Stimulated activated CD8-positive, alpha-beta memory T cell treated with anti-CD3 and anti-CD28 coated beads, Interleukin-2, amount 100 ng/mL, for 48 hours (primary cell): ENCODE data around the gene OCLN.
"Not testable (repeated sequence)": the region's sequence is repeated elsewhere in the genome, so short reads cannot be mapped to it uniquely, and the experiment has no call there.

Source experiments
- DNase-seq, 2 donors: peaks; one replicate each; pipeline ENCODE4 v3.0.0-alpha.2; 2020; ENCODE audit warnings: low read depth in 2 of 2

OCLN gene

DNA sequence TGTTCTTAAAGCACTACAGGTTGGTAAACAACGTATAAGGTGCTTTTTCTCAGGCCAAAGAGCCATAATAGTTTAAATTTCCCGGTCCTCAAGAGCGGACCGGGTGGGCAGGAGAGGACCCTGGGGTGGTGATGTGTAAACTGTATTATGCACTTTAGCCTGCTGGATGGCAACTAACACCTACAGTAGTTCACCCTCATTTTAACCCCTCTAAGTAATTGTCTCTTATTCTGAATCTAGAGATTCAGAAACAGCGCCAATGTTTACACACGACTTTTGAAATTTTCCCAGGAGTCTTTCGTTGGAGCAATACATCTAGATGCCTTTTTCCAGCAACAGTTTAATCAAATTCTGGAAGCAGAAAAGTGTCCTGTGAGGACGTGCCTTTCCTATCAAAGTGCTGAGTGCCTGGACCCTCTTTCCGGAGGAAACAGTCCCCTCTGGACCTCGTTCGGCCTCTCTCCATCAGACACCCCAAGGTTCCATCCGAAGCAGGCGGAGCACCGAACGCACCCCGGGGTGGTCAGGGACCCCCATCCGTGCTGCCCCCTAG, 676 bp upstream of the OCLN start:
- DNase-seq = no peak

DNA sequence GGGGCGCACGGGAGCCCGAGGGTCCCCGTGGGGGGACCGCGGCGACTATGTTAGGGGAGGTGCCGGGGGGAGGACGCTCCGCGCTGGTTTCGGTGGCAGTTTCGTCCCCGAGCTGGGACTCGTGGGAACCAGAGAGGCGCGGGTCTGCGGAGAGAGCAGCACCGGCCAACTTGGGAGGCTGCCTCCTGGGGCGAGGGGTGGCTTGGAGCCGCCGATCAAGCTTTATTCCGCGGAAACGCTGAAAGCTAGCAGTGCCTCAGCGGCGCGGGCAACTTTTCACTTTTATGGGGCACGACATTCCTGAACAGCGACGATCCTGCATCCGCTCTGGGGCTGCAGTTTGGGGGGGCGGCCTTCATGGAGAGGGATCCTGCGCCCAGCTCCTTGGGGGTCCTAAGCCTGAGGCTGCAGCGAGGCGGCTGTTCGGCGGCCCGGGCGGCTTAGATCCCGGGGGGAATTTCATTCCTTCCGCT, 369 bp downstream of the OCLN start:
- peak in 1 of 2 donors; percentile 4 for DNase-seq

DNA sequence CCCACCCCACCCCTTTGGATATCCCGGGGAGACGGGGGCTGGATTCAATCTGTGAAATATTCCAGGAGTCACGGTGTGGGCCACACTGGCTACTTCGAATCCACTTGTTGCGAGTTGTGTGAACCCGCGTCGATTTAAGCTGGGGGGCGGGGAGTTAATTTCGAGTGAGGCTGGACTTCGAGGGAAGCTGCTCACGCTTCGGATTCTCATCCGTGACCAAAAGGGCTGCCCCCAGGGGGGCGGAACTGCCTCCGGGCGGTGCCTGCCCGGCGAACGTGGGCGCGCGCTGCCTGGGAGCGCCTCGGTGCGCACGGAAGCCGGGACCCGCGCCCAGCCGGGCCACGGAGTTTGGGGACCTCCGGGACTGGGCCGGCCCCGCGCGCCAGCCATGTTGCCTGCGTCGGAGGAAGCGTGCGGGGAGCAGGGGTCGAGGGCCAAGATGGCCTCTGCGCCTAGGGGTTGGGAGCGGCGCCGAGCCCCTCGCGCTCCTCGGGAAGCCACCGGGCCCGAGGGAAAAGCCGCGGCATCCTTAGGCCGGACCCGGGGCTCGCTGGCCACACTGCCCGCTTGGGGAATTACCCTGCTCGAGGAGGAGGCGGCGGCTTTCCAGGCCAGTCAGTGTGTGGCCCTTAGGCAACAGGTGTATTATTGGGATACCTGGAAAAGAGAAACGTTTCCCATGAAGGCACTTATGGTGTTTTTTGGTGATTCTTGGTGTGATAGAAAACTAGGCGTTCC, 975 bp downstream of the OCLN start:
- DNase-seq = peak; percentile 1 to 5

DNA sequence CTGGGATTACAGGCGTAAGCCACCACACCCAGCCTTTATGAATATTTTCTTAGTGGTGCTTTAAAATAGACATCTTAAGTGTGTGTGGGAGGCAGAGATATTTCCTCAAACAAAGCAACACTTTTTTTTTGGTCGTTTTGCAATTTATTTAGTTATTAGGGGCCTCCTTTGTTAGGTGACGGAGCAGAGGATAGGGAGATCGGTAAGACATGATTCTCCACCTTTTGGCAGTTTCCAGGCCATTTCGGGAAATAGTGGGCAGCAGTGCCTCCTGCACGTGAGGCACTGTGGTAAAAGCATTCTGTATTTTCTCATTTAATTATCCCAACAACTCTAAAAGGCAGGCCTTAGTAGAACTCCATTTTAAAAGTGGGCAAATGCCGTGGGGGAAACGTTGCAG, 1.9 kb downstream of the OCLN start:
- no peak for DNase-seq

DNA sequence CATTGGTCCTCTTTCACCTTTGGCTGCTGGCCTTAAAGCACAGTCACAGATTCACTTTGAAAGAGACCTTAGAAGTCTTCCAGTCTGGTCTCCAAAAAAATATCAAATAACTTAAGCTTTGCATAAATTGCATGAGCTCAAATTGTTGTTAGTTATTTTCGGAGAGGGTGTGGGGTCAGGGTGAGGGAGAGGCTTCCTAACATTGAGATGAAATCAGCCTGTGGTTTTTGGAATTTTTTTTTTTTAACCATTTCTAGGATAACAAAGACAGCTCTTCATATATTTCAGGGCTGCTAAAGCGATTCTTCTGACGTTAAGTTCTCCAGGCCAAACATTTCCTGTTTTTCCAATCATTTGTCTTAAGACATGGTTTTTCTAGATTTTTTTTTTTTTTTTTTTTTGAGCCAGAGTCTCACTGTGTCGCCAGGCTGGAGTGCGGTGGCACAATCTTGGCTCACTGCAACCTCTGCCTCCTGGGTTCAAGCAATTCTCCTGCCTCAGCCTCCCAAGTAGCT, 4.5 kb downstream of the OCLN start:
- DNase-seq = no peak

DNA sequence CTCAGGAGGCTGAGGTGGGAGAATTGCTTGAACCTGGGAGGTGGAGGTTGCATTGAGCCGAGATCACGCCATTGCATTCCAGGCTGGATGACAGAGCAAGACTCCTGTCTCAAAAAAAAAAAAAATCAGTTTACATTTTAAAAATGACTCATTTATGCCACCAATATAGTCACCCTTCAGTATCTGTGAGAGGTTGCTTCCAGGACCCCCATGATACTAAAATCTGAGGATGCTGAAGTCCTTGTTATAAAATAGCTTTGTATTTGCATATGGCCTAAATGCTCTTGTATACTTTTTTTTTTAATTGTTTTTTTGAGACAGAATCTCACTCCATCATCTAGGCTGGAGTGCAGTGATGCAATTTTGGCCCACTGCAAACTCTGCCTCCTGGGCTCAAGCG, 5.8 kb downstream of the OCLN start:
- no peak for DNase-seq

DNA sequence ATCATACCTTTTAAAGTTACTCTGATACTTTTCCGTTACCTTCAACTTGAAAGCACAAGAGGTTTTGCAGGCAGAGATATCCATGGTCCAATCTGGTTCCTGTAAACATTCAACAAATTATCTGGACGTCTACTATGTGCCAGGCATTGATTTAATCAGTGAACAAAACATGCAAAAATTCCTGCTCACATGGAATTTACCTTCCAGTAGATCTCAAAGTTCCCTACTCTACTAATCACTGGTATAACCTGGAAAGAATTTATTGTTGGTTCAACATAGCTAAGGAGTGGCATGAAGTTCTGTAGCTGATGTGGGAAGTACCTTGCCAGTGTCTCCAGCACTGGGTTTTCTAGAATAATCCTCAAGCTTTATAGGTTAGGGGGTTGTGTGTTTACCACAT, 9.8 kb downstream of the OCLN start:
- no peak for DNase-seq

DNA sequence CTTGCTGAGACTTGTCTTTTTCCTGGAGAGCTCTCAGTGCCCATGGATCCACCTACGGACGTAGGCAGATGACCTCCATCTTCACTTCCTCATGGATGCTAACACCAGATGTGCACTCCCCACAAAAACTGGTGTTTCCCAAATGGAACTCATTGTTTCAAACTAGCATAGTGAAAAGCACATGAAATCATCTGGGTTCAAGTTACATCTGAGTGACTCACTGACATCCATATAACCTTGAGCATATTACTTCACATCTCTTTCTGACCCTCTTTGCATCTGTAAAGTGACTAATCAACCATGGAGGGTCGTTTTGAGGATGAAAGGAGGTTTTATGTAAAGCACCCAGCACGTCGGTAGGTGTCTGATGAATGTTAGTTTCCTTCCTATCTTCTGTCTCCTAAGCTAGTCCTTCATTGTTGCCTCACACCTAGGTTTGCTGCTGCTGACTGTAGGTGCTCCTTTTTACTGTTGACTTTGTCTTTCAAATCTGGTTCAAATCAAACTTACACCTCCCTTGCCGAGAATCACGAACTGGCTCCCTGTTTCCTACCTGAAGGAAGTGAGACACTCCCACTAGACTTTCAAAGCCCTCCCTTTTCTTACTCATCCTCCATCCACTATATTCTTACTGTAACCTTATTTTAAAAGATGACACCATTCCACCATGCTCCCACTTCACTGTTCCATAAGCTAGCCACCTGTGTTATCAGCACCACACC, 10.3 kb downstream of the OCLN start:
- DNase-seq = no peak

DNA sequence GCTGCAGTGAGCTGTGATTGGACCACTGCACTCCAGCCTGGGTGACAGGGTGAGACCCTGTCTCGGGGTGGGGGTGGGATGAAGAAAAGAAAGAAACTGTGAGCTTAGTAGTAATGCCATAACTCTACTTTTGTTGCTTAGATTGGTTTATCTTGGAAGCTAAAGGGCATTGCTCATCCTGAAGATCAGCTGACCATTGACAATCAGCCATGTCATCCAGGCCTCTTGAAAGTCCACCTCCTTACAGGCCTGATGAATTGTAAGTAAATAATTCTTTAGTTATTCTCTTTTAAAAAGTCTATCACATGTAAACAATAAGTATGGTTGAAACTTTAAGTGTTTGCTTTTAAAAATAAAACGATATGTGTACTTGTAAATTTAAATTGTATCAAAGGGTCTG, 11.4 kb downstream of the OCLN start:
- no peak for DNase-seq

DNA sequence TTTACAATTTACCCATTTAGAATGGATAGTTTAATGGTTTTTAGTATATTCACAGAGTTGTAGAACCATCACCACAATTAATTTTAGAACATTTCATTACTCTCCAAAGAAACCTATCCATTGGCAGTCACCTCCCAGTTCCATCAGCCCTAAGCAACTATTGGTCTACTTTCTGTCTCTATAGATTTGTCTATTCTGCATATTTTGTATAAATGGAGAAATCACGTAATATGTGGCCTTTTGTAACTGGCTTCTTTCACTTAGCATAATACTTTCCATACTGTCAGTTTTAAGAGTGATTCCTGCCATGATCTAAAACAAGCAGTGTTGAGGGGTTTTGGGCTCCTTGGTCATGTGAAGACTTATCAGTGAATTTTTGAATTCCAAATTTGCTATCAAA, 12.7 kb downstream of the OCLN start:
- DNase-seq = no peak

DNA sequence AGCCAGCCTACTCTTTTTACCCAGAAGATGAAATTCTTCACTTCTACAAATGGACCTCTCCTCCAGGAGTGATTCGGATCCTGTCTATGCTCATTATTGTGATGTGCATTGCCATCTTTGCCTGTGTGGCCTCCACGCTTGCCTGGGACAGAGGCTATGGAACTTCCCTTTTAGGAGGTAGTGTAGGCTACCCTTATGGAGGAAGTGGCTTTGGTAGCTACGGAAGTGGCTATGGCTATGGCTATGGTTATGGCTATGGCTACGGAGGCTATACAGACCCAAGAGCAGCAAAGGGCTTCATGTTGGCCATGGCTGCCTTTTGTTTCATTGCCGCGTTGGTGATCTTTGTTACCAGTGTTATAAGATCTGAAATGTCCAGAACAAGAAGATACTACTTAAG, 16.6 kb downstream of the OCLN start:
- no peak for DNase-seq

DNA sequence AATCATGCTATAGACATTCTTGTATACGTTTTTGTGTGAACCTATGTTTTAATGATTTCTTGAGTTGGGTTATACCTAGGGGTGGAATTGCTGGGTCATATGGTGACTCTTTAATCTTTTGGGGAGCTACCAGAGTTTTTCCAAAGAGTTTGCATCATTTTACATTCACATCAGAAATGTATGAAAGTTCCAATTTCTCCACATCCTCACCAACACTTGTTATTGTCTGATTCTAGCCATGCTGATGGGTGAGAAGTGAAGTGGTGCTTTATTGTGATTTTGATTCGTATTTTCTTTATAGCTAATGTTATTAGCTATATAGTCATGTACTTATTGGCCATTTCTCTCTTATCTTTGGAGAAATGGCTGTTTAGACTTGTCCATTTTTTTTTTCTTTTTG, 18.1 kb downstream of the OCLN start:
- DNase-seq = no peak

DNA sequence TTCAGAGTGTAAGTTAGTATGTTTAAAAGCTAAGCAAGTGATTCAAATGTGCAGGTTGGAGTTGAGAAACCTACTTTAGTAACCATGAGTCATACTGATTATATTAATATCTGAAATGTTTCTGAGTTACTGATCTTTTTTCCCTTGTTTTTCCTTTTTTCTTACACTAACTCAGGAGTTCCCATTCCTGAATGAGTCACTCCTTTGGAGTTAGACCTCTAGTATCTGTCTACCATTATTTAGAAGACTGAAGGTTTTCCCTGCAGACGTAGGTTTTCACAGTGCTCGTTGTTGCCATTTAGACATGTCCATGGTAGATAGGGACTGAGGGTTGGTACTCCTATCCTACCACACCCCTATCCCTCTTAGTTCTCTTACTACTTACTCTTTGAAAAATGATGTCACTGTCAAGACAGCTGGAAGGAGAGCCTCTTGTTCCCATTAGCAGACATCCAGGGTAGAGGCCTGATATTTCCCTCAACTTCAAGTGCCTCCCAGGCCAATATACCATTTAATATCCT, 20.2 kb downstream of the OCLN start:
- DNase-seq = no peak

DNA sequence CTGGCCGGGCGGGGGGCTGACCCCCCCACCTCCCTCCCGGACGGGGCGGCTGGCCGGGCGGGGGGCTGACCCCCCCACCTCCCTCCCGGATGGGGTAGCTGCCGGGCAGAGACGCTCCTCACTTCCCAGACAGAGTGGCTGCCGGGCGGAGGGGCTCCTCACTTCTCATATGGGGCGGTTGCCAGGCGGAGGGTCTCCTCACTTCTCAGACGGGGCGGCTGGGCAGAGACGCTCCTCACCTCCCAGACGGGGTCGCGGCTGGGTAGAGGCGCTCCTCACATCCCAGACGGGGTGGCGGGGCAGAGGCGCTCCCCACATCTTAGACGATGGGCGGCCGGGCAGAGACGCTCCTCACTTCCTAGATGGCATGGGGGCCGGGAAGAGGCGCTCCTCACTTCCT, 23.0 kb downstream of the OCLN start:
- DNase-seq = not testable (repeated sequence)

DNA sequence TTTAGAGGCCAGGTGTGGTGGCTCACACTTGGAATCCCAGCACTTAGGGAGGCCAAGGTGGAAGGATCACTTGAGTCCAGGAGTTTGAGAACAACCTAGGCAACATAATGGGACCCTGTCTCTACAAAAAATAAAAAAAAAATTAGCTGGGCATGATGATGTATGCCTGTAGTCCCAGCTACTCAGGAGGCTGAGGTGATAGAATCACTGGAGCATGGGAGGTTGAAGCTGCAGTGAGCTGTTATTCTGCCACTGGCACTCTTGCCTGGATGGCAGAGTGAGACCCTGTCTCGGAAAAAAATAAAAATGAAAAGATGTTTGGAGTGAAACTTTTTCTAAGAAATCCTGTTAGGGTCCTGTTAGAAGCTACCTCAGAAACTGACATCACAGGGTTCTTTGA, 24.2 kb downstream of the OCLN start:
- DNase-seq = no peak

DNA sequence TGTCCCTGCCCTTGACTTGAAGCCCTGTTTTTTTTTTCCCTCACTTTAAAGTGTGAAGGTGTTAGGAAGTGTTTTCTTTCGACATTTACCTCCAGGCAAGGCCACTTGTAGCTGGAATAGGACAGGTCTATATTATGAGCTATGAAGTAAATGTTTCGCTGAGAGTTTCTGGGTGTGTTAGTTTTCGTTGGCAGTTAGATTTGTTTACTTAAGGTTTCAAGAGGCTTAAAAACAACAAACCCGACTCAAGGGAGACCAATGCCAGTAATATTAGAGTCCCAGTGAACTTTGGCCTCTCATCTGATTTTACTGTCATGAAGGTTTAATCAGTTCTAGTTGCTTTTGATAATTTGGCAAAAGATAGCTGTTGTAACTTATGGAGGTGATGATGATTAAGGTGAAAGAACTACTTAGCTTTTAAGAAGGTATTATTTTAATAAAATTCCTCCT, 25.2 kb downstream of the OCLN start:
- no peak for DNase-seq

DNA sequence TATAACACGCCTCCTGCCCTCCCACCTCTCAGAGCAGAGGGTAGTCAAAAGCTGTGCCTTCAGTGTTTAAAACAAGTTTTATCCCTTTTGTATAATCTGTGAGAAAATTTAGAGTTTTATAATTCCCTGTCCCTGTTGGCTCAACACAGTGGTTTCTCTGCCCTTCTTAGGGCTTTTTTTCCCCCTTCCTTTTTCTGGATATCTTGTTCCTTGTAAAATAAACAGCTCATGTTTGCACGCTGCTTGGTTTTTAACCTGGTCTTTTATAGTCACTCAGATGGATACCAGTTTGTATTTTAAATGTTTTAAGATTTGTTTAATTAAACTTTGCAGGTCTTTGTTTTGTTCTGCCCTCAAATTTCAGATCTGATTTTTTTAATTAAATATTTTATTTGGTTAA, 26.7 kb downstream of the OCLN start:
- DNase-seq = no peak

DNA sequence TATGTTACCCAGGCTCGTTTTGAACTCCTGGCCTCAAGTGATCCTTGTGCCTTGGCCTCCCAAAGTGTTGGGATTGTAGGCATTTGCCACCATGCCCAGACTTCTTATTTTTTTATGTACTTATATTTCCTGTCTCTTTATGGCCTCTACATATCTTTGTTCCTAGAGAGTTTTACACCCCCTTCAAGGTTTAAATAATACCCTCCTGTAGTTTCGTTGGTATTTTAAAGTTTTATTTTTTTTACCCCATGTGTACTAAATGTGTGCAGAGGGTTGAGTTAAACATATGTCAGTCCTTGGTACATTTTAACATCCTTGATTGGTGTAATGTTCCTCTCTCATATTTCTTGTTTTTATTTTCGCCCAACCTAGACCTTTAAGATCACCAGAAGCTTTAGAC, 29.4 kb downstream of the OCLN start:
- no peak for DNase-seq

DNA sequence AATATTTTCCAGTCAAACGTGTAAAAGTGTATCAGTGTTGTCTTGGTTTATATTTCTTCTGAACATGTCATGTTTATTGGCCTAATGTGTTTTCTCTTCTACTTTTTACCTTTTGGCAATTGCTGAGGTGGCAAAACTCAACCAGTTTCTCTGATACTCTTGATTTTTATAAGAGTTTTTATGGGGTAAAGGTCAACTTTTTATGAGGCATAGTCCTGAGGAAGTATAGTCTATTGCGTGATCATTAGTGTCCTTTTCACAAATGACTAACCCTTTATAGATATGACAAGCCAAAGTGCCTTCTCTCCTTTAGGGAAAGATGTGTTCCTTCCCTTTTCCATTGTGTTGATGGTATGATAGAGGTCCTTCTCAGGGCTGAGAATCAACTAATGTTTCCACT, 32.9 kb downstream of the OCLN start:
- no peak for DNase-seq

DNA sequence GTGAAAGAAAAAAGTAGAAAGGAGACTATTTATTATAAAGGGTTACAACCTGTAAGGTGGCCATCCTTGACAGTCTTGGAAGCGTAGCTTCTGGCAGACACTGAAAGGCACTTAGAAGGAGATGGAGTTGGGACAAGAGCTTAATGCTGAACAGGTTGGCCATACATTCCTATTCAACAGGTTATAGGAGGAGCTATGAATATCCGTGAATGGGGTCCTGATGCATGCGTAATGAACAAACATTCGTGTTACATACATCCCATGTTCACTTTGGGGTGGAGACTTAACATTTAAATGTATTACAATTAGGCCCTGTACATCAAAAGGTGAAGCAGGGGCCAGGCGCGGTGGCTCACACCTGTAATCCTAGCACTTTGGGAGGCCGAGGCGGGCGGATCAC, 34.1 kb downstream of the OCLN start:
- no peak for DNase-seq

DNA sequence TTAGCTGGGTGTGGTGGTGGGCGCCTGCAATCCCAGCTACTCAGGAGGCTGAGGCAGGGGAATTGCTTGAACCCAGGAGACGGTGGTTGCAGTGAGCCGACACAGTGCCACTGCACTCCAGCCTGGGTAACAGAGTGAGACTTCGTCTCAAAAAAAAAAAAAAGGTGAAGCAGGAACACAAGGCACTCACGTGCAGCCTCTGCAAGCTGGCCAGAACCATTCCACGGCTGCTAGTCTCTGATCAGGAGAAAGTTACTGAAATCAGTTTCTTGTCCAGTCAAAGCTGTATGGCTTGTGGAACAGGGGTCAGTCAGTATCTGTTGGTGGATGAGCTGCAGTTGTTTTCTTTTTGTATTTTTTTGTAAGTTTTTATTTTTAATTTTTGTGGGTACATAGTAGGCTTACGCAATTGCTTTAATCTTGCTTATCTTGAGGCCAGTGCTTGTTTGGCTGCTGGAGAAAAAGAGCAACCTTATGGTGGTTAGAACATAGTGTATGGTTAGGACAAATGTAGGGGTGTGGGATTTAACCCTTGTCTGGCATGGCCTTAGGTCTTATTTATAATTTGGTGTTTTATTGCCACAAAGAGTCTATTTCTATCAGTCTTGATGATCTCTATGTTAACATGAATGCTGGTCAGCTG, 34.7 kb downstream of the OCLN start:
- no peak for DNase-seq

DNA sequence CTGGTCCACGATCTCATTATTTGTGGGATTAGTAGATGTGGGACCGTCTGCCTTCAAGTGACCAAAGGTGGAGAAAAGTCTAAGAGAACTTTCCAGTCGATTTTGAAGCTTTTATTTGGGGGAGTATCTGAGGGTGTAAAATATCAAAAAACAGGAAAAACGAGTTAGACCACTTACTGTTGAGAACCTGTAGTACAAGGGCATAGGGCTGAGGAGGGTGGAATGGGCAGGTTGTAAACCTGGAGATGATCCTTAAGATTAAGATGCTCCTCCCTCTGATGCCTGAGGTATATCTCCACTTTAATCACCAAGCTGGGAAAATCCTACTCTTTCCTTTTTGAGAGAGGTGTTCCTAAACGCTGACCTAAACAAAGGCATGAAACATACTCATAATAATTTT, 35.4 kb downstream of the OCLN start:
- no peak for DNase-seq
